ENCODE results near the gene C4B. TPM values are rescaled to one million over a fixed set of nuclear protein-coding genes. Genes with fewer than 3 reads are reported as not detected.
"Not testable (repeated sequence)": the region's sequence is repeated elsewhere in the genome, so short reads cannot be mapped to it uniquely, and the experiment has no call there.

Gene C4B
- total RNA-seq, 2 donors from 2014 or later, result 150 to 241 TPM

DNA sequence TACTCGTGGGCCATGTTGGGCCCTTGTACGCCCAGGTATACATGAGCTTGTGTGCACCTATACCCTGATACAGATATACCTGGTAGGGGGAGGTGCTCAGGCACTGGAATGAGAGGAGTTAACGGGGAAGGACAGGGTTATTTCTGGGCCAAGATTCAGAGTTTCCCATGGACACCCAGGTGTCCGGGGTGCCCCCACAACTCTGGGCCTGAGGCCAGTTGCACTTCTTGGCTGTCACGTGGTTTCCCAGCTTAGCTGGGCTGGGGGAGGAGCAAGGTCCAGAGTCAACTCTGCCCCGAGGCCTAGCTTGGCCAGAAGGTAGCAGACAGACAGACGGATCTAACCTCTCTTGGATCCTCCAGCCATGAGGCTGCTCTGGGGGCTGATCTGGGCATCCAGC, 32.9 kb upstream of the C4B start, which contains the start of gene C4A:
TSS of gene C4A (plus strand) at position 314 of the 400 bp plus-strand sequence. CDS start at position 365, 51 bp downstream.
- not testable (repeated sequence) for H3K4me1 ChIP-seq; H3K9me3 ChIP-seq; DNase-seq (ENCODE audit: low spot score); H3K27ac ChIP-seq; H3K4me3 ChIP-seq; H3K27me3 ChIP-seq
- peaks cover 11% of the 10 kb centered on the region for H3K36me3 ChIP-seq

DNA sequence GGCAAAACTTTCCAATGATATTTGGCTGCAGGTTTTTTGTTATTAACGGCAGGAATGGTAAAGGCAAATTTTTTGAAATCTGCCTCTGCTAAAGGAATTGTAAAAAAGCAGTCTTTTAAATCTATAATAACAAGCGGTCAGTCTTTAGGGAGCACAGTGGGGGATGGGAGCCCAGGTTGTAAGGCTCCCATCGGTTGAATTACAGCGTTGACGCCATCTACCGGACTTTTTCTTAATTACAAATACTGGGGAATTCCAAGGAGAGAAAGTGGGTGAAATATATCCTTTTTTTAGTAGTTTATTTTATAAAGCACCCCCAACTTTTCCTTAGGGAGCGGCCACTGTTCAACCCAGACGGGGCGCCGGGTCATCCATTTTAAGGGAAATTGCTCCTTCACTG, 25.2 kb upstream of the C4B start:
- H3K4me3 ChIP-seq; H3K9me3 ChIP-seq; H3K27me3 ChIP-seq; H3K27ac ChIP-seq; H3K4me1 ChIP-seq; DNase-seq (ENCODE audit: low spot score); H3K36me3 ChIP-seq: not testable (repeated sequence)

DNA sequence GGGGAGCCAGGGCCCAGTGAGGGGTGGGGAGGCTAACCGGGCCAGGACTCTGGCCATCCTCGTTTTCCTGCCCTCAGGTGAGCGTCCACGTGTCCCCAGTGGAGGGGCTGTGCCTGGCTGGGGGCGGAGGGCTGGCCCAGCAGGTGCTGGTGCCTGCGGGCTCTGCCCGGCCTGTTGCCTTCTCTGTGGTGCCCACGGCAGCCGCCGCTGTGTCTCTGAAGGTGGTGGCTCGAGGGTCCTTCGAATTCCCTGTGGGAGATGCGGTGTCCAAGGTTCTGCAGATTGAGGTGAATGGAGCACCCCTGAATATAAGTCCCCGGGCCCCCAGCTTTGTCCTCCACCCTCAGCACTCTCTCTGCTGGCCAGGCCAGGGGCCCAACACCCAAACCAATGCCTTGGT, 20.2 kb upstream of the C4B start:
- not testable (repeated sequence) for H3K4me3 ChIP-seq; H3K27me3 ChIP-seq; DNase-seq (ENCODE audit: low spot score); H3K9me3 ChIP-seq; H3K36me3 ChIP-seq; H3K27ac ChIP-seq; H3K4me1 ChIP-seq

DNA sequence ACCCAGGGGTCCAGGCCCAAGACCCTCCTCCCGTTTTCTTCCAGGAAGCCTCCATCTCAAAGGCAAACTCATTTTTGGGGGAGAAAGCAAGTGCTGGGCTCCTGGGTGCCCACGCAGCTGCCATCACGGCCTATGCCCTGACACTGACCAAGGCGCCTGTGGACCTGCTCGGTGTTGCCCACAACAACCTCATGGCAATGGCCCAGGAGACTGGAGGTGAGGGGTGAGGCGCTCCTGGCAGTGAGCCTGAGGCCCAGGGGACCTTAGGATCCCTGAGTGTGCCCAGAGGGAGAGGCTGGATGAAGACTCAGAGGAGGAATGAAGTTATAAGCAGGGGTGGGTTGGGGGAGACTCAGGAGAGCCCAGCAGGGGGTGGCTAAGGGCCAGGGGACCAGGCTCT, 18.2 kb upstream of the C4B start:
- not testable (repeated sequence) for H3K36me3 ChIP-seq; H3K9me3 ChIP-seq; H3K4me3 ChIP-seq; H3K27me3 ChIP-seq; H3K27ac ChIP-seq; DNase-seq (ENCODE audit: low spot score); H3K4me1 ChIP-seq

DNA sequence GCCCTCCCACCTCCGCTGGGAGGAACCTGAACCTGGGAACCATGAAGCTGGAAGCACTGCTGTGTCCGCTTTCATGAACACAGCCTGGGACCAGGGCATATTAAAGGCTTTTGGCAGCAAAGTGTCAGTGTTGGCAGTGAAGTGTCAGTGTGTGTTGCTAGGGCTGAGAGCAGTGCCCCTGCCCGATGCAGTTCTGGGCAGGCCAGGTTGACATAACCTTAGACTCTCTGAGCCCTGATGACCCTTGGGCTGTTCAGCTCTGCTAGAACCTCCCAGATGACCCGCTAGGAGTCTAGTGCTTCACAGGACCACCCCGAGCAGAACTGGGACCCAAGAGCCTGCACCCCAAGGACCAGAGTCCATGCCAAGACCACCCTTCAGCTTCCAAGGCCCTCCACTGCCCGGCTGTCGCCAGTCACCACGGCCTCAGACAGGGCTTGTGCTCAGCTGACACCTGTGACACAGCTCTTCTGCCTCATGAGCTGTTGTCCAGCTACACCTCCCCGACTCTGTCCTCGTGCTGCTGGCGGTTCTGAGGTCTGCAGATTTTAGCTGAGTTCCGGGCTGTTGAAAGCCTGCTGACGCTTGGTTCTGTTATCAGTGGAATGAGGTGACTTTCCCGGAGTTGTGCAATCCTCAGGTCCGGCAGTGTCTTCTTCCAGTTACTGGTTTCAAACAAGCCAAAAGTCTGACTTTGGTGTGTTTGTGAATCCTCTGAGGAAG, 11.9 kb upstream of the C4B start:
- not testable (repeated sequence) for H3K4me3 ChIP-seq; DNase-seq (ENCODE audit: low spot score); H3K36me3 ChIP-seq; H3K27ac ChIP-seq; H3K9me3 ChIP-seq; H3K4me1 ChIP-seq; H3K27me3 ChIP-seq

DNA sequence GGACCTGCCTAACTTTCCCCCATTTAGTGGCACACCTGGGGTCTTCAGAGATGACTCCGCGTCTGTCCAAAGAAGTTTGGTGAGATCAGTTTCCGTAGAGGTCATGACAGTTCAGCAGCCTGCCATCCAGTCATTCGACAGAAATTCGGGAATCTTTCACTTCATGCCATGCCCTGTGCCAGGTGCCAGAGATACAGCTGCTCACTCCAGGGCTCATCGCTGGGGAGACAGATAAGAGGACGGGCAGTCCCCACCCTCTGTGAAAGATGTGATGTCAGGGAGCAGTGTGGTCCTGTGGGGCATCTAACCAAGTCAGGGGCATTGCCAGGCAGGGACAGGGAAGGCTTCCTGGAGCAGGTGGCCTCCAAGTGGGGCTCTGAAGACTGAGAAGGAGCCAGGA, 11.3 kb upstream of the C4B start:
- H3K27ac ChIP-seq; DNase-seq (ENCODE audit: low spot score); H3K36me3 ChIP-seq; H3K4me3 ChIP-seq; H3K4me1 ChIP-seq; H3K9me3 ChIP-seq; H3K27me3 ChIP-seq: not testable (repeated sequence)

DNA sequence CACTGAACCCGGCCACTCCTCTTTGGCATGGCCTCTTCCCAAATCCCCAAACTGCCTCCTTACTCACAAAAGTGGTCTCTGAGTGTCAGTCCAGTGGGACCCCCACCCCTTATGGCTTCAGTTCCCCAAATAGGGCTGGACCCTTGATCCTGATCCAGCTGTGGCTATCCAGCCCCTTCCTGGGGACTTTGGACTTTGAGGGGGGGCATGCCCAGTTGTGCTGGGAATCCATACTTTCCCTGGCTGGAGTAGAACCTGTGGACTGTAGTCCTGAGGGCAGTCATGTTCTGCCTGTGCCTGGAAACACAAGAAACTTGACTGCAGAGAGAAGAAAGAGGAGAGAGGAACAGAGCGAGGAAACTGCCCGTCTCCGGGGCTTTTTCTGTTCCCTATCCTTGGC, 10.2 kb upstream of the C4B start:
- H3K9me3 ChIP-seq; H3K4me3 ChIP-seq; H3K27me3 ChIP-seq; H3K4me1 ChIP-seq; DNase-seq (ENCODE audit: low spot score); H3K36me3 ChIP-seq: not testable (repeated sequence)
- H3K27ac ChIP-seq, result peak overlapping the region in 1 of 2 donors; percentile 16

DNA sequence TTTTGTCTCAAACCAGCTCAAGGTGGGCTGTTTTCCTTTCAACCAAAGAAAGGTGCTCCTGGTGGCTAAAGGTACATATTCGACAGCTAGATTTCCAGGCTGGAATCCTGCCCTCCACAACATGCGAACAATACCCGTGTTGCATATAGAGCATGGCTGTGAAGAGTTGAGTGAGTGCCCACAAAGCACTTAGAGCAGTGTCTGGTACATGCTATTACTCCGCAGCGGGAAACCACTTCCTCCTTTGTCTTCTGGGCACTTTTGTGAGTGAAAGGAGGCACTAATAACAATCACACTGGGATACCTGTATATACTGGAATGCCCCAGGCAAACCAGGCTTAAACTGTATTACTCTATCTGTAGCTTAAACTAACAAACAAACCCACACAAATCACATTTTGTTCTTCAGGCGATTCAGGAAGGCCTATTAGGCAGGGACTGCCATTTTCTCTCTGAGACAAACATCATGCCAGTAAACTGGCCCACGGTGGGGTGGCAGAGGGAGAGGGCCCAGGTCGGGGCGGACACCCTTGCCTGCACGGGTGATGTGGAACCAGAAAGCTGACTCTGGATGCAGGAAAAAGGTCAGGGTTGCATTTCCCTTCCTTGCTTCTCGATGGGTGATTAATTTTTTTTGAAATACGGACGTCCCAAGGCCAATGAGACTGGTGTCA, 9.6 kb upstream of the C4B start:
- H3K27me3 ChIP-seq; H3K9me3 ChIP-seq; H3K4me1 ChIP-seq; DNase-seq (ENCODE audit: low spot score); H3K36me3 ChIP-seq; H3K4me3 ChIP-seq: not testable (repeated sequence)
- H3K27ac ChIP-seq, result peak overlapping the region in 1 of 2 donors; percentile 55

DNA sequence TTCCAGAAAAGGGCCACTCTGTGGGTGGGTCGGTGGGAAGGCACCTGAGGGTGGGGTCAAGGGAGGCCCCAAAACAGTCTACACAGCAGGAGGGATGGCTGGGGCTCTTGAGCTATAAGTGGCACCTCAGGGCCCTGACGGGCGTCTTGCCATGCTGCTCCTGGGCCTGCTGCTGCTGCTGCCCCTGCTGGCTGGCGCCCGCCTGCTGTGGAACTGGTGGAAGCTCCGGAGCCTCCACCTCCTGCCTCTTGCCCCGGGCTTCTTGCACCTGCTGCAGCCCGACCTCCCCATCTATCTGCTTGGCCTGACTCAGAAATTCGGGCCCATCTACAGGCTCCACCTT, 9.1 kb upstream of the C4B start:
- H3K4me3 ChIP-seq; DNase-seq (ENCODE audit: low spot score); H3K27me3 ChIP-seq; H3K36me3 ChIP-seq; H3K9me3 ChIP-seq; H3K4me1 ChIP-seq: not testable (repeated sequence)
- H3K27ac ChIP-seq, result peak overlapping the region in 1 of 2 donors; percentile 55

DNA sequence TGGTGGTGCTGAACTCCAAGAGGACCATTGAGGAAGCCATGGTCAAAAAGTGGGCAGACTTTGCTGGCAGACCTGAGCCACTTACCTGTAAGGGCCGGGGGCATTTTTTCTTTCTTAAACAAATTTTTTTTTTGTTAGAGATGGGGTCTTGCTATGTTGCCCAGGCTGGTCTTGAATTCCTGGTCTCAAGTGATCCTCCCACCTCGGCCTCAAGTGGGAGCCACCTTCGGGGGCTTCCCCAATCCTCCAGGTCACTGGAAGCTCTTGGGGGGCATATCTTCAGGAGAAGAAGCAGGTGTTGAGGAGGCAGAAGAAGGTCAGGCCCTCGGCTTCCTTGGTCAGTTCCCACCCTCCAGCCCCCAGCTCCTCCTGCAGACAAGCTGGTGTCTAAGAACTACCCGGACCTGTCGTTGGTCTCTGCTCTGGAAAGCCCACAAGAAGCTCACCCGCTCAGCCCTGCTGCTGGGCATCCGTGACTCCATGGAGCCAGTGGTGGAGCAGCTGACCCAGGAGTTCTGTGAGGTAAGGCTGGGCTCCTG, 8.5 kb upstream of the C4B start:
- not testable (repeated sequence) for DNase-seq (ENCODE audit: low spot score); H3K4me1 ChIP-seq; H3K36me3 ChIP-seq; H3K9me3 ChIP-seq; H3K4me3 ChIP-seq; H3K27ac ChIP-seq; H3K27me3 ChIP-seq

DNA sequence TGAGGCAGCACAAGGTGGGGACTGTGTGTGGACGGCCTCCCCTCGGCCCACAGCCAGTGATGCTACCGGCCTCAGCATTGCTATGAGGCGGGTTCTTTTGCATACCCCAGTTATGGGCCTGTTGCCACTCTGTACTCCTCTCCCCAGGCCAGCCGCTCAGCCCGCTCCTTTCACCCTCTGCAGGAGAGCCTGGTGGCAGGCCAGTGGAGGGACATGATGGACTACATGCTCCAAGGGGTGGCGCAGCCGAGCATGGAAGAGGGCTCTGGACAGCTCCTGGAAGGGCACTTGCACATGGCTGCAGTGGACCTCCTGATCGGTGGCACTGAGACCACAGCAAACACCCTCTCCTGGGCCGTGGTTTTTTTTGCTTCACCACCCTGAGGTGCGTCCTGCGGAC, 7.5 kb upstream of the C4B start:
- not testable (repeated sequence) for DNase-seq (ENCODE audit: low spot score)

DNA sequence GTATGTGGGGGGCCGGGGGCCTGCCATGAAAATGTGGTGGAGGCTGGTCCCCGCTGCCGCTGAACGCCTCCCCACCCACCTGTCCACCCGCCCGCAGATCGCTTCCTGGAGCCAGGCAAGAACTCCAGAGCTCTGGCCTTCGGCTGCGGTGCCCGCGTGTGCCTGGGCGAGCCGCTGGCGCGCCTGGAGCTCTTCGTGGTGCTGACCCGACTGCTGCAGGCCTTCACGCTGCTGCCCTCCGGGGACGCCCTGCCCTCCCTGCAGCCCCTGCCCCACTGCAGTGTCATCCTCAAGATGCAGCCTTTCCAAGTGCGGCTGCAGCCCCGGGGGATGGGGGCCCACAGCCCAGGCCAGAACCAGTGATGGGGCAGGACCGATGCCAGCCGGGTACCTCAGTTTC, 6.6 kb upstream of the C4B start:
- not testable (repeated sequence) for H3K4me3 ChIP-seq; DNase-seq (ENCODE audit: low spot score); H3K27me3 ChIP-seq; H3K27ac ChIP-seq; H3K9me3 ChIP-seq; H3K36me3 ChIP-seq; H3K4me1 ChIP-seq

More for the DNA sequence above, 7.5 kb upstream of the C4B start:
- H3K9me3 ChIP-seq, H3K36me3 ChIP-seq, H3K4me1 ChIP-seq, H3K4me3 ChIP-seq, H3K27ac ChIP-seq, H3K27me3 ChIP-seq: not testable (repeated sequence)

DNA sequence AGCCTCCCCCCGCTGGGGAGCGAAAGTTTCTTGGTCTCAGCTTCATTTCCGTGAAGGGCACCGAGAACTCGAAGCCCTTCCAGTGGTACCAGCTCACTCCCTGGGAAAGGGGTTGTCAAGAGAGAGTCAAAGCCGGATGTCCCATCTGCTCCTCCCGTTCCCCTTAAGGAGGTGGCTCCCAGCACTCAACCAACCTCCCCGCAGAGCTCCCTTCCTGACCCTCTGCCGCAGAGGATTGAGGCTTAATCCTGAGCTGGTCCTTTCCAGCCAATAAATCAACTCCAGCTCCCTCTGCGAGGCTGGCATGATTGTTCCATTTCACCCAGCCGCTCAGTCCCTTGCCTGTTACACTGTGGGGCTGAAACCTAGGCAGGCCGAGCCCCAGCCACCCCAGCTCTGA, 6.0 kb upstream of the C4B start:
- not testable (repeated sequence) for H3K27ac ChIP-seq; H3K4me3 ChIP-seq; H3K4me1 ChIP-seq; H3K9me3 ChIP-seq; H3K27me3 ChIP-seq; H3K36me3 ChIP-seq; DNase-seq (ENCODE audit: low spot score)

DNA sequence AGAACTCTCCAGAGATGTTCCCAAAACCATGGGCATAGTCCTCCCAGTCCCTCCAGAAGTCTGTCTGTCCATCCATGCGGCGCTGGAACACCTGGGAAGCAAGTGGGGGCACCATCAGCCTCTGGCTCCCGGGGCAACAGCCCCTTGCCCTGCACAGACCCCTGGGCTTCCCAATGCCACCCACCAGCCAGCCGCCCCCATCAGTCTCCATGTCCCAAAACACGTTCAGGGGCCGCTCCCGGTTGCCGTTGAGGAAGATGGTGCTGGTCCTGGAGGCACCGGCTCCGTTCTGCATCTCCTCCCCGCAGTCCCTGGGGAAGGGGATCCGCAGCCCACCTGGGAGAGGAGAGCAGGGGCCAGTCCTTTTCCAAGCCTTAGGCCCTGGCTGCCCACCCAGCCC, 5.1 kb upstream of the C4B start:
- not testable (repeated sequence) for H3K4me1 ChIP-seq; H3K36me3 ChIP-seq; H3K9me3 ChIP-seq; H3K4me3 ChIP-seq; DNase-seq (ENCODE audit: low spot score); H3K27me3 ChIP-seq; H3K27ac ChIP-seq

DNA sequence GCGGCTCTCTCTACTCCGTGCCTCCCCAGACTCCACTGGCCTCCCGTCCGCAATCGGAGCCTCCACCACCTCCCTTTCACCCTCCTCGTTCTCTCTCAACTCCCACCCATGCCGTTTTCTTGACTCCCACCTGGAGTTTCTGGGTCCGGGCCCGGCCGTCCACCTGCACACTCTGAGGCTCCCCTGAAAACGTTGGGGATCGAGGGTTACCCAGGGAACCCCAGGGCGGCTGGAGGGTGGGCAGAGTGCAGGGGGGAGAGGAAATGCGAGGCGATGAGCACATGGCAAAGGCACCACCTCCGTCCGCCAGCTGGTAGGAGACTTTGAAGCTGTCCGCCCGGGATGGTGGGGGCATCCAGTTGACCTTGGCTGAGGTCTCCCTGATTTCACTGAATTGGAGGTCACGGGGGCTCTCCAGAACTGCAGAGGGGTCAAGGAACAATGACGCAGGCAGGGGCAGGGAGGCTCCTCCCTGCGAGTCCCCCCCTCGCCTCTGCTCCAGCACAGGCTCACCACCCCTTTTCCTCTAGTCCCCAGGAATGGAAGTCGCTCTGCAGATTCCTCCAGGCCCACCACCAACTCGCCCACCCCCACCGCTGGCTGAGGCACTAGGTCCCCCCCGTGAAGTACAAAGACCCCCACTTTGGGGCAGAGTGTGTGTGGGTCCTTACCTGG, 3.6 kb upstream of the C4B start:
- H3K9me3 ChIP-seq; H3K4me1 ChIP-seq; H3K27ac ChIP-seq; DNase-seq (ENCODE audit: low spot score); H3K4me3 ChIP-seq; H3K36me3 ChIP-seq; H3K27me3 ChIP-seq: not testable (repeated sequence)

All from right atrium auricular region (tissue), 2 donors.